Measurements from ENCODE around the gene CDH4.

DNA sequence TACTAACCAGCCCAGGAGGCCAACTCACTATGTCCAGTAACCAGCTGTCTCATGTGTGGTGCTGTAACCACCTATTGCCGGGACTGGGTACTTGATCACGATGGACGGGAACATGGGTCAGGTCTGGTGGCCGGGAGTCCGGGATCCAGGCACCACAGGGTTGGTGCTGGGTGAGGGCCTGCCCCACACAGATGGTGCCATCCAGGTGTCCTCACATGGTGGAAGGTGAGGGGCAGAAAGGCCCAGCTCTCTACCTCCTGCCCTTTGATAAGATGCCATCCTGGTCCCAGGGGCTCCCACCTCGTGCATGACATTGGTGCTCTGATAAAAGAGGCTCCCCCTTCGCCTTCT, 697.3 kb downstream of the CDH4 start:
- TF ChIP-seq POLR2A (IDR thresholded peaks at IDR 0.05; ENCODE audit: low read depth, low read length) (no peak), MAX (IDR thresholded peaks at IDR 0.05; ENCODE audit: insufficient read depth, insufficient read length) (no peak)

All from endothelial cell of umbilical vein (primary cell).